Embryonic facial prominence (tissue), 1 donor: ENCODE measurements around the gene CDH18.

ENCODE experiments used
- DNase-seq: peaks from one replicate; pipeline ENCODE4 v3.0.0-alpha.2; 2016; ENCODE audit errors: extremely low spot score

CDH18 gene

DNA sequence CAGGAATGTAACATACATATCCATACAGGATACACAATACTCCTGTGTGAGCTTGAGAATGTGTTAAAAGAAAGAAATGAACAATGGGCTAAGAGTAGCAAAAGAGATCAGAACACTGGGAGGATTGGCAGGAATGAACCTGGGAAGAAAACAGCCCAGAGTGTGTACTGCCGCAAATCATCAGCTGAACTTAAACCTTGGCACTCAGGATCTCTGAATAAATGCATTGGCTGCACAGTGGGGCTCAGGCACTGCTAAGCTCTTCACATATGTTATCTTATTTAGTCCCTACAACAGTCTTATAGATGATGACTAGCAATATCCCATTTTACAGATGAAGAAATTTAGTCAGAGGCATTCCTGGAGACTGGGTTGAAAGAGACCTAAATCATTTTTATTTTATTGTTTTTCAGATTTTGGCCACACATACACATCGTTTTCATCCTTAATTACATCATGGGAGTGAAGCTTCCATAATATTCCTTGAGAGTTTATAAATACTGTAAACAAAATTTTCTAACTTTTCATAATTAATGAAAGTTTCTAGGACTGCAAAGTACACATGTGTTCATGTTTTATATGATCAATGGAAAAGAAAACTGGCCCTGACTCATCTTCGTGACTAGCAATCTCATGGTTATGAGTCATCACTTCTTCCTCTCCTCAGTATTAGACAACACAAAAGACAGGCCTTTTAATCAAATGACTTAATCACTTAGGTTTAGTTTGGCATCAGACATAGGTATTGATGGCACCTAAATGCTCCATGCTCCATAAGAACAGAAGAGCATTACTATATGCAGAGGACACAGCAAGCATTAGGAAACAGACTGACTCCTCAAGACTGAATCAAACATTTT, 59.2 kb downstream of the CDH18 start:
- no peak for DNase-seq

DNA sequence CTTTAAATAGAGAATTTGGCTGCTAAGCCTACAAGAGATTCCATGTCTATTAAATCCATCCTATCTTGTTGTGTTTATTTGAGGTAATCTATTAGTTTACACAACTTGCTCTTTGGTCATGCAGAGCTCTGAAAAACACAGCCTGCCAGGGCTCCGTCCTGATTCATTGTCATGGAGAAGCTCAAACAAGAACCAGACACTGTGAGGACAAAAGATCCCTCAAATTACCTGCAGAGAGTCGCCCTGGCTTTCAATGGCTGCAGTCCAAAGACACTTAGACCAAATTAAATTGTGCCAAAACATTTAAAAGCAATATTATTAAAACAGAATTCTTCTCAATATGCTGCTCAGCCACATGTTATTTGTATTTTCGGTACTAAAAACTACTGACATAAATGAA, 60.1 kb downstream of the CDH18 start:
- DNase-seq: no peak

DNA sequence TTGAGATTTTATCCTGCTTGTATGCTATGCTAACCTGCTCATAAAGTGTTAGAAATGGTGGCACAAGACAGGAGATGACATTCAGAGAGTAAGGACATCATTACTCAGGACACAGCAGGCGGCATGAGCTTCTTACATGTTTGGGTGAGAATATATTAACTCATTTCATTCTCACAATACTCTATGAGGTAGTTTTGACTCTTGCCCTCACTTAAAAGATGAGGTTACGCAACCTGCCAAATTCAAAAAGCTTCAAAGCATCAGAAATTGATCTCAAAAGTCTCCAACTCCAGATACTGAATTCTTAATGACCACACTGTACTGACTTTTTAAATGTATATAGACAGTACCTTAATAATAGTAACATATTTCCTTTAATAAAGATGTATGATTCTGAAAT, 60.8 kb downstream of the CDH18 start:
- DNase-seq: no peak

DNA sequence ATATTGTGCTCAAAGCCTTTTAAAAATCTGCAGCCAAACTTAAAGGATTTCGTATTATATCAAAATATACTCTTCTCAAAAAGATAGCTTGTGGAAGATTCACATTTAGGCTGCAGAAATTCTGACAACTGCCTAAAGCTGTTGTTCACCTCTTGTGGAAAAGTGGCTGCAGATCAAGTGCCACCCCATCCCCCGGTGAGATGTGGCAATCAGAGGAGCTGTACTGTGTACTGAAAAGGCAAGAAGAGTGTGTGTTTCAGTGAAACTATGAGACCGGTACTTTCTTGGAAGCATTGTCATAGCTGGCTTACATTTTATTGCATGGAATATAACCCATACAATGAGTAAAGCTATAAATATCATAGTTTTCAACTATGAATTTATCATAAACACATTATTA, 64.3 kb downstream of the CDH18 start:
- no peak for DNase-seq

DNA sequence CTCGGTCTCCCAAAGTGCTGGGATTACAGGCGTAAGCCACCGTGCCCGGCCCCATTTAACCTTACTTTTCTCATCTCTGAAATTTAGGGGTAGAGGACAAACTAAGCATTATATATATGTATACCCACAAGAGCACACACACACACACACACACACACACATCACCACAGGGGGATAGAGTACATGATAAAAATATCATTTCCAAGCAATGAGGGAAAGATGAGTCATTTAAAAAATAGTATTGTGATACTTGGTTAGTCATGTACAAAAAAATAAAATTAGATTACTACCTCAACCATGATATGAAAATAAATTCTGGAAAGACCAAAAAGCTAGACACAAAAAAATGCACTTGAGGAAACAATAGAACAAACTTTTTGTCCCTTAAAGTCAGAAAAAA, 67.2 kb downstream of the CDH18 start:
- DNase-seq: no peak

DNA sequence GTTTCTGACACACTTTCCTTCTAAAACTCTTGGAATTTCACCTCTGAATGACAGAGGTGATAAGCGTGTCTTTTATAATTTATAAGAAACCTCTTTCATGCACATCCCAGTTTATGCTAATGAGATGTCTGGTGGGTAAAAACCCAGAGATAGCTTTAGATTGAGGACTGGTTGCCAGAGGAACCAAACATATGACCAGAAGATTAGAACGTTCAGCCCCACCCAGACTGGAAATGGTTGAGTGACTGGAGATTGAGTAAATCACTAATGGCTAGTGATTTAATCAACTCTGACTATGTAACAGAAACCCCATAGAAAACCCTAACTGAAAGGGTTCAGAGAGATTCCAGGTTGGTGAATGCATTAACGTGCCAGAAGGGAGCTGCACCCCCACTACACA, 69.2 kb downstream of the CDH18 start:
- no peak for DNase-seq

DNA sequence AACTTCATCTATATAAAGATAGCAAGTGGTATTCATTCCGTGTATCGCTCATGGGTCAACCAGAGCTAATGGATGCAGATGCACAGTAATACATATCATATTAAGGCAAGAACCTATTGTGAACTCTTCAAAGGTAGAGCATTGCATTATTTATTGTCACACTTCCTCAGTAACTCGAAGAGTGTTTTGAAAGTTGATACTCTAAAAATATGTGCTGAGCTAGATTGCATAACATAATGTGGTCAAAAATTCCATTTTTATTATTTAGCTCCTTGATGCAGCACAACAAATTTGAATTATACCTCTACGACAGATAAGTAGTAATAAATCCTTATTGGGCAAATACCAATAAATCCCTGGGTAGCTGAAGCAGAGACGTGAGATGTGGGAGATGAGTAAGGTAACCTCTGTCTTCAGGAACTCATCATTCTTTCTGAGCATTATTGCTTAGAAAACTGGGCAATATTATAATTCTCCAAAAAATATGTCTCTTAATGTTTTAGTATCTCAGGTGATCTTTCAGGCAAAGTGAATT, 70.3 kb downstream of the CDH18 start:
- no peak for DNase-seq

DNA sequence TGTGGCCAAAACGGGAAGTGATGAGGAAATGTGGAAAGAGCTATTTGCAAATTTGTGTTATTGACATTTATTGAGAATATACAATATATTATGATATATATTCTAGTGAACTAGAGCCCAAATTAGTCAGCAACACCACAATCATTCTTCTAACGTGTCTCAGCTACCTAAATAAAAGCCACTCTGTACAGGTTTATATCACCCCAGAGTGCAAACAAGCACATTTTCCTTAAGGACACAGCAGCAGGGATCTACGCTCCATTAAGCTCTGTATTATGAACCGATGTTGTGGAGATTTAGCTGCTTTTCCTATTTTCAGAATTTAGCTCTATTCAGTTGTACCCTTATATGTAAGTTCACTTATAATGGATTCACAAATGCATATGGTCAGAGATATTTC, 77.9 kb downstream of the CDH18 start:
- no peak for DNase-seq

DNA sequence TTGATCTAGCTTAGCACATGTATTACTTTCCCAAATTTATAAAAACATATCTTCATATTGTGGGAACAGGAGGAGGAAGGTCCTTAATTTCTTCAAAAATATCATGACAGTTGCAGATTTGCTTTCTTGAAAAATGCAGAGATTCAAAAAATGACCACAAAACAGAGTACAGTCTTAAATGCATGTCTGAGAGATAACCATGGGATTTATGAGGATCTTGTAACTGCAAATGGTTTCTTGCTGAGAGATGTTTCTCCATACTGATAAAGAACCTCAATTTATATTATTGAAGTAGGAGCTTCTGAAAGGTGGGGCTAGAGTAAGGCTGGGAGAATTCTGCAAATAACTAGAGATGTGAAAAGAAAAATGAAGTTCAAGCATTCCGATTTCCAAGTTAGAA, 83.2 kb downstream of the CDH18 start:
- no peak for DNase-seq

DNA sequence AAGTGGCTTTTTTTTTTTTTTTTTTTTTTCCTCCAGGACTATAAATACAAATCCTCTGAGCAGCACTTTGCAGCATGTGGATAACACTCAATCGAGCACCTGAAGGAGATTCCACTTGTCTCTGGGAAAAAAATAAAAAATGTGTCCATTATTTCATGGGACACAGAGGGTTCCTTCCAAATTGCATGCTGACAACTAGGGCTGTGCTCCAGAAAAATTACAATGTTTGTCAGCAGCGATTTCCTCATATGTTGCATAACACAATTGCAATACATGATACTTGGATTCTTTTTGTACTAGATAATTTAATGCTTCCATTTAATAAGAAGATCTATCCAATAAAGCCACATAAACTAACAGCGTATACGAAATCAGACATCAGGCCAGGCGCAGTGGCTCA, 84.4 kb downstream of the CDH18 start:
- no peak for DNase-seq

DNA sequence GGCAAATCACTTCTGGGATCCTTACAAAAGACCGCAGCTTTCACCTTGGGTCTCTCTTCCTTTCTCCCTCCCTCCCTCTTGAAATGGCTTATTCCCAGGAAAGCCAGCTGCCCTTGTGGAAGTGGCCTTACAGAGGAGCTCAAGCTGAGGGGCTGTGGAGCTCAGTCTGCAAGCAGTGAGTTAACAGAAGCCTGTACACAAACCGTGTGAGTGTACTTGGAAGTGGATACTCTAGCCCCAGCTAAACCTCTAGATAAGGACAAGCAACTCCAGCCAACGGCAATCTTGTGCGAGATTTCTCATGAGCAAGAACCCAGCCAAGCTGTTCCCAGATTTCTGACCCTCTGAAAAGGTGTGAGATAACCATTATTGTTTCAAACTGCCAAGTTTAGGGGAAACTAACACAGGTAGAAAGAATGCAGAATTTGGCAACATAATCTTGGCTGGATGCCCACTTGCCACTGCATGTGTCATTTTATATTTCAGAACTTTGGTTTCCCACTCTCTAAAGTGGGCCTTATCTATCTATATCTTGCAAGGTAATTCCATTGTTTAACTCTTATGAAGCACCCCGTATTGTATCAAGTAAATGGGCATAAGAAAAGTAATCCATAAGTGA, 85.6 kb downstream of the CDH18 start:
- DNase-seq: no peak

DNA sequence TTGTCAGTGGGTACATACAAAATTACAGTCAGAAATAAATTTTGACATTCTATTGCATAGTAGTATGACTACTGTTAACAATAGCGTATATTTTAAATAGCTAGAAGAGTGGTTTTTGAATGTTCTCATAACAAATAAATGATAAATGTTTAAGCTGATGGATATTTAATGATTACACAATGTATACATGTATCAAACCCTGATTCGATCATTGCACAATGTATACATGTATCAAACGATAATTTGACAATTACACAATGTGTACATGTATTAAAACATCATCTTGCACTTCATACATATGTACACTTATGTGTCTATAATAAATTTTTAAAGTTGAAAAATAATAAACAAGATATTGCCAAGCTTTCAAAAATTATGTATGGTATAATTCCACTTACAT, 87.7 kb downstream of the CDH18 start:
- no peak for DNase-seq

DNA sequence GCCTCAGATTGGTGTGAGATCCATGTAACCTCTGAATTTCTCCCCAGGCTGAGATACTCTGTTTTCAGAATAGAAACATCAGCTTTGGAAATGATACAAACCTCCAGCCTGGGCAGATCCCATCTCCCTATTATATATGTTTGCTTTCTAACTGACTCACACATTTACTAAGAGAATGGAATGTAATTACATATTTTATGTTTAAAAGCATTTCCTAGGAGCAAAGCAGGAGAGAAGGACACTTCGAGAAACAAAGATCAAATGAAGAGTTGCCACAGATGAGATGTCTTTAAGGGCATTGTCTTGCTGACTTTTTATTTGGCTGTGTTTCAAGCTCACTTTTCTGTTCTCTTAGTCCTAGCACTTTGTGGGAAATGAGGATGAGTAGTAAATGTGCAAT, 96.3 kb downstream of the CDH18 start:
- DNase-seq: no peak

DNA sequence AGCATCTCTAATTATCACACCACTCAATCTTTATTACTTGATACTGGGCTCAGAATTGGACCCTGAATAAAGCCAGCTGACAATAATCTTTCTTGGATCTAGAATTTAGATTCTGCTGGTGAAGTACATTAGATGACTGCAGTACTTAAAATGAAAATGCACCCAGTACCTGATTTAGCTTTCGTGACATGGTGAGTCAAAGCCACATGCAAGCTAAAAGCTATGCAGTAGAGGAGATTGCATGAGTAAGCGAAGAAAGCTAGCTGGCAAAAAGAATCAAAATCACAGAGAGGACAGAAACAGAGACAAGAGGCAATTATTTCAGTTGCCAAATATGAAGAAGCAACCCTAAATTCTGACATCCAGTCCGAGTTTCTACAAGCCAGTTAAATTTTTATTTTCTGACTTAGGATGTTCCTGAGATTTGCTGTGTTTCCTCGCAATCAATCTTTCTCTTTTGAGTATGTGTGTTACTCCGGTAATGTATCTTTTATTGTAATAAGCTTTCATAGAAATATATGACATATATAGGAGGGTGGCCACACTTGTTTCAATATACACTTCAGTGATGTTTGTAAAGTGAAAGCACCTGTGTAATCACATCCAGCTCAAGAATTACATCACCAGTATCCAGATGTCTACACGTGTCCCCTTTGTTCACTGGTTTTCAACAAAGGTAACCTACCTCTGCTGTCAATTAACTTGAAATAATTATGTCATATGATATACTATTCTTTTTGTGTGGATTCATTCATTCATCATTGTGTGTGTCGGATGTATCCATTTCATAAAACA, 101.7 kb downstream of the CDH18 start:
- no peak for DNase-seq

DNA sequence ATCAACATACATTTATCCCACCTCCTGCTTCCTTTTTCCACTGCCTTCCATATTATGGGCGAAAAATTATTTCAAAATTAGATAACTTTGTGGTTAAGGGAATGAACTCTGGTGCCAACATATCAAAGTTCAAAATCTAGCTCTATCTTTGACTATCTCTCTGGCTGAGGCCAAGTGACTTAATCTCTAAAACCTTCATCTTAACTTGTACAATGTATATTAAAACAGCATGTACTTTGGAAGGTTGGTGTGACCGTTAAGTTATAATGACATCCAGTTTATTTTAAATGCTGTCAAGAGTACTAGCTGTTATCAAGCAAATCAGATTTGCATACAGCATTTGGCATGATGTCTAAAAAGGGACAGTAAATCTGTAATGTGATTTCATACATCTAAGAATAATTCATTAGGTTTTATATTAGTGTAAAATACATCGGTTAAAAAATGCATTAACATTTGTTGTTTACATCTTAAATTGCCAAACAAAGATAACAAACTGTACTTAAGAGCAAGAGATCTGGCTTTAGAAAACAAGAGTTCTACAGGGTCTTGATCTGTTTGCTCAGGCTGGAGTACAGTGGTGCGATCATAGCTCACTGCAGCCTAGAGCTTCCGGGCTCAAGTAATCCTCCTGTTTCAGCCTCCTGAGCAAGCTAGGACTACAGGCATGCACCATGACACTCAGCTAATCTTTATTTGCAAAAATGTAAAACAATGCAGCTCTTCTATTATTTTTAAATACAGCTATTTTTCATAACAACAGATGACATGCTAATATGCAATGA, 102.8 kb downstream of the CDH18 start:
- DNase-seq: no peak

DNA sequence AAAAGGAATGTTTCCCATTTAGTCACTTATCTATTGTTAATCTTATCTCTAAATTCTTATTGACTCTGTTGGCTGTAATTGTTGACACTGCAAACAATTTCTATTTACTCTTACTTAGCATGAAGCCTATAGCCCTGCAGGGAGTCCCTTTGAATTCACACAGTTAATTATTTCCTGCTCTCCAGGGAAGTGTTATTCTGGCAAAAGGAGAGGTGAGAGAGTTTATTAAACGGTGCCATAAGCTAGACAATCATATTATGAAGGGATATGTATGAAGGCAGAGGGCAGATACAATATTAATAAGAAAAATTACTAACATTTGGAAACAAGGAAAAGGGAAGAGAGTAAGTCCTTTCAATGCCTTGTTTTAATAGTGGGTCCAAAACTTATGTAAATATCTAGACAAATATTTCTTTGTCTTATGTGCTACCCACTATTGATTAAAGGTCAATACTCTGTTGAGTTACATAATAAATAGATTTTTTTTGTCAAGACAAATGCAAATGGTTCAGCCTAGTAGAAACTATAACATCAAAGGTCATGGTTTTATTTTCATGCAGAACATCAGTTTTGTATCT, 107.1 kb downstream of the CDH18 start:
- no peak for DNase-seq

DNA sequence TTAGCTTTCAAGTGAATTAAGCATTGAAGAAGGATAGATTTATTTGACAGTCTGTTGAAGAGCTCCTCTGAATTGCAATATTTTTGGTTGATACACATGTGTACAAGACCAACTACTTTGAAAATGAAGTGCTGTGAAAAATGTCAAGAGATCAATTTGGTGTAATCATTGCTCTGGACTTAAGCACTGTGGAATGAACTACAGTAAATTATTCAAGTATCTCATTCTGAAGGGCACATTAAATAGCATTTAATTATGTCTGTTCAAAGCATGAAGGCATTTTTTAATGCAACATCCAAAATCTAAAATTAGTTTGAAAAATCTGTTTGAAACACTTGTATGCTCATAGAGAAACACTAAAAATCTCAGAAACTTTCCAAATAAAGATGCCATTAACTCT, 107.5 kb downstream of the CDH18 start:
- no peak for DNase-seq

DNA sequence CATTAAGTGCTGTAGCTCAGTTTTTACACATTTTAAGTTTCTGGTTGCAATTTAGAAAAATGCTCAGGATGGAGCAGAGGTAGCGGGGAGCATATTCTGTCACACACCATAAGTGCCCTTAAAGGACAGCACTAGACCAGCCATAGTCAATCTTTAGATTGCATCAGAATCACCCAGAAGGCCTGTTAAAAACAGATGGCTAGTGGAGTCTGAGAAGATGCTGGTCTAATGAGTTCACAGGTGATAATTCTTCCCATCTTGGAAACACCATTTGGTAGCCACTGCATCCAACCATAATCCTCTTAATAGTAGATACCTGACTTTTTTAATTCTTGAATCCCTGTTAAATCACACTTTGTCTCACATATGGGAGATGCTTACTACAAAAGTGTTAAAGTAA, 113.2 kb downstream of the CDH18 start:
- no peak for DNase-seq

DNA sequence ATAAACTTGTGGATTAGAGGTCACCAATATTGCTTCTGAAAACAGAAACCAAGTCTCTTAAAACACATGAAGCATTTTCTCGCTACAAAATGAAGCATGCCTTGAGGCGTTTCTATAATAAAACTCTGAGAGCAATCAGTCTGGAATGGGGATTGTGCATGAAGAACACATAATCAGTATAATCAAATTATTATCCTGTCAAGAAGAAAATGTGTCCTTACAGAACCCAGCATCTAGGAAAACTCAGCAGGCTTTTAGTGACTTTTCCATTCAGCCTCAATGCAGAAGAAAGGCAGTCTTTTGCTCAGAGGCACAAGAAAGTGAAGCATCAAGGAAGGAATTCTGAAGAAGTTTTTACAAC, 121.9 kb downstream of the CDH18 start:
- no peak for DNase-seq

DNA sequence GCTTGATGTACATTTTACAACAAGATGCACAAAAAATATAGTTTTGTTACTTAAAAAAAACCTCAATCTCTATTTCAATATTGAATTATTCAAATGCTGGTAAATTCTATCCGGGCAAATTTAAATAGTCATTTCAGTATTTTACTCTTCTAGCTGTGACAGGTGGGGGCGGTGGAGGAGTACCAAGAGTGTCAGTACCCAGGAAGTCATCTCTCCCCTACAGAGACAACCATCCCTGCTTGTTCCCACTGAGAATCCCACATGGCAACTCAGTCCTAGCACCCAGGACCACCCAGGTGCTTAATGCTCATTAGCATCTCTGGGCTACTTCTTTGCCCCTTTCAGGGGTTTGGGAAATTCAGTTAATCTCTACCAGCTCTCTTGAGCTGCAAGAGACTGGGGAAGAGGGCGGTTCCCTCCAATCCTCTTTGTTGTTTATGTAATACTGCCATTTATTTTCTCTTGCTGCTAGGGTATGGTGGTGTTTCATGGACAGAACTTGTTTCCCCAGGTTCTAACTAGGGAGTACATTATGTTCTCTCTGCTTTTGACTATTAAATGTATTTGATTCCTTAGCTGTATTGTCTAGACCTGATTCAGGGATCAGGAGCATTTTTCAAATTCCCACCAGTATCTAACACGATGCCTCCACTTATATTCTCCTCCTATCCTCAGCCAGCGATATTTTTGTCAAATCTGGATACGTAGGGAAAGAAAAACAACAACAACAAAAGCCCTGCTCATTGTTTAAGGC, 122.5 kb downstream of the CDH18 start:
- no peak for DNase-seq

DNA sequence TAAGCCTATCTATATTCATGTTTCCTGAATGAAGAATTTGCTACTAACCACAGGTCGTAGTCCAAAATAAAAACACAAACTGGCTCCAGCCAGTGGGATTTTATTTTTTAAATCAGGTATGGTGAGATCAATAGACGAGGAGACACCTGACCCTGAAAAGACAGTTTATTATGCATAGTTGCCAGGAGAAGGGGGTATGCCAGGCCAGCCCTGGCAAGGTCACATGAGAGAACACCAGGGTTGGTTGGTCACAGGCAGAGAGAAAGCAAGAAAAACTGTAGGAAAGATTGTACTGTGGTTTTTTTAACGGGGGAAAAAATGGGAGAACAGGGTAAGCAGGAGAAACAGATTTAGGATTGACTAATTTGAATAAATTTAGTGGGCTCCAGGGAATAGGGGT, 125.3 kb downstream of the CDH18 start:
- DNase-seq: no peak
